H9 (cell line): Measurements from ENCODE around the gene URAD. TPM values are rescaled to one million over a fixed set of nuclear protein-coding genes. Genes with fewer than 3 reads are reported as not detected.

Source experiments
- DNase-seq: peaks from one replicate; pipeline ENCODE4 v3.0.0-alpha.2; 2017
- H2AFZ ChIP-seq: one replicate; pipeline ENCODE4 v1.6.1; 2013; ENCODE audit warnings: mild to moderate bottlenecking, low read length, control low read depth, moderate library complexity
- H2AK5ac ChIP-seq: 2 replicates; pipeline ENCODE4 v1.6.1; 2013; ENCODE audit warnings: low read length, control low read depth, mixed read lengths; ENCODE audit not compliant: insufficient read length
- H2BK120ac ChIP-seq: one replicate; pipeline ENCODE4 v1.6.1; 2013; ENCODE audit warnings: low read depth, mild to moderate bottlenecking, low read length, control low read depth, inconsistent platforms; ENCODE audit not compliant: poor library complexity, severe bottlenecking
- H2BK12ac ChIP-seq: 2 replicates; pipeline ENCODE4 v1.6.1; 2013; ENCODE audit warnings: low read length, control low read depth, mixed read lengths, low read depth; ENCODE audit not compliant: insufficient read length
- H2BK15ac ChIP-seq: 2 replicates; pipeline ENCODE4 v1.6.1; 2013; ENCODE audit warnings: low read depth, low read length, control low read depth
- H2BK20ac ChIP-seq: one replicate; pipeline ENCODE4 v1.6.1; 2013; ENCODE audit warnings: low read depth, mild to moderate bottlenecking, low read length, control low read depth, inconsistent platforms; ENCODE audit not compliant: poor library complexity, severe bottlenecking
- H2BK5ac ChIP-seq: 2 replicates; pipeline ENCODE4 v1.6.1; 2013; ENCODE audit warnings: low read length, control low read depth, mixed read lengths; ENCODE audit not compliant: insufficient read length
- H3K14ac ChIP-seq: 2 replicates; pipeline ENCODE4 v1.6.1; 2013; ENCODE audit warnings: low read length, control low read depth; ENCODE audit not compliant: insufficient read depth
- H3K18ac ChIP-seq: 2 replicates; pipeline ENCODE4 v1.6.1; 2013; ENCODE audit warnings: low read depth, mild to moderate bottlenecking, mixed read lengths, low read length, control low read depth; ENCODE audit not compliant: insufficient read length
- H3K23ac ChIP-seq: 2 replicates; pipeline ENCODE4 v1.6.1; 2013; ENCODE audit warnings: low read length, control low read depth, mixed read lengths, low read depth; ENCODE audit not compliant: insufficient read length
- H3K23me2 ChIP-seq: 2 replicates; pipeline ENCODE4 v1.6.1; 2013; ENCODE audit warnings: low read depth, mild to moderate bottlenecking, mixed read lengths, low read length, control low read depth; ENCODE audit not compliant: insufficient read length, poor library complexity, severe bottlenecking
- H3K27ac ChIP-seq: 2 replicates; pipeline ENCODE4 v1.5.1; 2013; ENCODE audit warnings: low read length, control low read depth, mixed read lengths, low read depth; ENCODE audit not compliant: insufficient read length
- H3K27me3 ChIP-seq: 2 replicates; pipeline ENCODE4 v1.6.1; 2013; ENCODE audit warnings: low read length, control low read depth, inconsistent platforms; ENCODE audit not compliant: insufficient read depth
- H3K4ac ChIP-seq: 2 replicates; pipeline ENCODE4 v1.6.1; 2013; ENCODE audit warnings: low read depth, mild to moderate bottlenecking, control low read depth, inconsistent platforms, low read length, moderate library complexity
- H3K4me1 ChIP-seq: 2 replicates; pipeline ENCODE4 v1.6.1; 2013; ENCODE audit warnings: low read length, control low read depth, inconsistent platforms; ENCODE audit not compliant: insufficient read depth
- H3K4me2 ChIP-seq: 2 replicates; pipeline ENCODE4 v1.6.1; 2013; ENCODE audit warnings: low read length, control low read depth, mixed read lengths; ENCODE audit not compliant: insufficient read length, insufficient read depth
- H3K56ac ChIP-seq: 2 replicates; pipeline ENCODE4 v1.6.1; 2013; ENCODE audit warnings: low read depth, mild to moderate bottlenecking, mixed read lengths, low read length, control low read depth; ENCODE audit not compliant: insufficient read length
- H3K79me1 ChIP-seq: 2 replicates; pipeline ENCODE4 v1.6.1; 2013; ENCODE audit warnings: low read depth, mild to moderate bottlenecking, moderate library complexity, low read length, control low read depth, inconsistent platforms; ENCODE audit not compliant: insufficient read depth, poor library complexity, severe bottlenecking
- H3K79me2 ChIP-seq: 2 replicates; pipeline ENCODE4 v1.6.1; 2013; ENCODE audit warnings: low read length, control low read depth, inconsistent platforms; ENCODE audit not compliant: insufficient read depth
- H3K9ac ChIP-seq: 2 replicates; pipeline ENCODE4 v1.6.1; 2013; ENCODE audit warnings: low read length, control low read depth, mixed read lengths; ENCODE audit not compliant: insufficient read length; ENCODE audit errors: extremely low read depth
- H3K9me3 ChIP-seq: one replicate; pipeline ENCODE4 v1.6.1; 2013; ENCODE audit warnings: low read depth, low read length, inconsistent platforms; ENCODE audit not compliant: control insufficient read depth
- H3T11ph ChIP-seq: one replicate; pipeline ENCODE4 v1.6.1; 2013; ENCODE audit warnings: mild to moderate bottlenecking, low read length, control low read depth, inconsistent platforms
- H4K20me1 ChIP-seq: one replicate; pipeline ENCODE4 v1.6.1; 2013; ENCODE audit not compliant: control insufficient read depth, insufficient read length, insufficient read depth
- H4K5ac ChIP-seq: 2 replicates; pipeline ENCODE4 v1.6.1; 2013; ENCODE audit warnings: low read depth, mild to moderate bottlenecking, mixed read lengths, low read length, control low read depth; ENCODE audit not compliant: insufficient read length
- H4K8ac ChIP-seq: replicated peaks from 2 replicates; pipeline ENCODE4 v1.6.1; 2013; ENCODE audit warnings: low read length, control low read depth, mixed read lengths, low read depth; ENCODE audit not compliant: insufficient read length
- H4K91ac ChIP-seq: 2 replicates; pipeline ENCODE4 v1.6.1; 2013; ENCODE audit warnings: low read depth, mild to moderate bottlenecking, moderate library complexity, mixed read lengths, low read length, control low read depth; ENCODE audit not compliant: insufficient read length
- H3K27ac Mint-ChIP-seq, 3 experiments: 2 replicates in 2 of 3; 3 replicates in 1 of 3; pipeline ENCODE4 v1.8.0; 2020 to 2021; ENCODE audit warnings: mixed read lengths in 3 of 3, mild to moderate bottlenecking in 1 of 3, moderate library complexity in 1 of 3
- H3K27me3 Mint-ChIP-seq: 2 replicates; pipeline ENCODE4 v1.8.0; 2021; ENCODE audit warnings: low read depth, mild to moderate bottlenecking, moderate library complexity, mixed read lengths
- H3K36me3 Mint-ChIP-seq, 3 experiments: 2 replicates in 2 of 3; 3 replicates in 1 of 3; pipeline ENCODE4 v1.8.0; 2020 to 2021; ENCODE audit warnings: low read depth in 3 of 3, mixed read lengths in 3 of 3; ENCODE audit not compliant: insufficient read depth in 1 of 3
- H3K4me1 Mint-ChIP-seq, 2 experiments: 2 replicates each; pipeline ENCODE4 v1.8.0; 2020; ENCODE audit warnings: mixed read lengths in 2 of 2
- H3K4me3 Mint-ChIP-seq, 2 experiments: 2 replicates in 1 of 2; 3 replicates in 1 of 2; pipeline ENCODE4 v1.8.0; 2020 to 2021; ENCODE audit warnings: mild to moderate bottlenecking in 2 of 2, mixed read lengths in 2 of 2, moderate library complexity in 1 of 2
- H3K9me3 Mint-ChIP-seq, 2 experiments: 2 replicates in 1 of 2; 3 replicates in 1 of 2; pipeline ENCODE4 v1.8.0; 2020; ENCODE audit warnings: mild to moderate bottlenecking in 2 of 2, mixed read lengths in 2 of 2, moderate library complexity in 1 of 2
- WGBS: extraction: QIAGEN DNeasy Blood & Tissue Kit; methylation state at CpG from one replicate; pipeline ENCODE4 v1.1.7; 2013; ENCODE audit warnings: missing lambda C conversion rate, low lambda C conversion rate, mixed read lengths; ENCODE audit not compliant: insufficient read length; ENCODE audit errors: extremely low coverage; 5-methylcytosine and 5-hydroxymethylcytosine counted together
- total RNA-seq: library from RNA; stranded (reverse); gene quantifications from 2 replicates; pipeline ENCODE4 v1.2.1, GENCODE V29; 2021
- TF ChIP-seq, protein P1 (sequence below): fragments of 200-600 bp; sonication (generic); conservative IDR thresholded peaks from 3 replicates; pipeline ENCODE4 v1.8.0; 2021; ENCODE audit warnings: antibody characterized with exemption, mild to moderate bottlenecking

The URAD gene
- total RNA-seq, 1 experiment from 2014 or later = not detected

DNA sequence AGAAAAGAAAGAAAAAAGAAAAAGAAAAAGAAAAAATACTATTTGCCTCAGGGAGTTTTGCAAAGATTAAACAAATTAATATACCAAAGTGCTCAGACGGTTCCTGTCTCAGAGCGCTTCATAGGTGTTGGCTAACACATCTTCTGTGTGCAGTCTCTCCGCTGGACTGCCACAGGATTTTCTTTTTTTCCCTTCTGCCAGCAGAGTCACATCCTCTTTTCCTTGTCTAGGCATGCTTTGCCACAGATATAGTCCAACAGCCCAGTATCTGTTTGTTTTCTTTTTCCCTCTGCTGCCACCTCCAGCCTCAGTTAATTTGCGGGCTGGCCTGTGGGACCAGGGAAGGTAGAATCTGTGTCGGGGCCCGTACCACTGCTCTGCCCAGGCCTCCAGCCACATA, 3.4 kb upstream of the URAD start:
- Histone ChIP-seq H3K4ac (no peak overlapping the region), H2BK120ac (no peak overlapping the region), H3K4me1 (no peaks in the 10 kb centered on the region), H3K9ac (no peak overlapping the region), H4K91ac (no peak overlapping the region), H4K20me1 (no peaks in the 10 kb centered on the region), H3K18ac (no peak overlapping the region), H4K8ac (no peak overlapping the region), H2AK5ac (no peak overlapping the region), H2BK15ac (no peak overlapping the region), H3T11ph (no peak overlapping the region), H3K9me3 (no peaks in the 10 kb centered on the region), H3K56ac (no peak overlapping the region), H2BK20ac (no peak overlapping the region), H3K79me2 (no peaks in the 10 kb centered on the region), H3K23ac (no peak overlapping the region), H3K23me2 (no peaks in the 10 kb centered on the region), H3K4me2 (no peak overlapping the region), H4K5ac (no peak overlapping the region), H3K79me1 (no peaks in the 10 kb centered on the region), H2BK5ac (no peak overlapping the region), H2BK12ac (no peak overlapping the region), H3K27ac (no peak overlapping the region), H2AFZ (no peak overlapping the region), H3K27me3 (no peaks in the 10 kb centered on the region; the same call in 1 of the 2 replicates), H3K14ac (no peak overlapping the region; the same call in 1 of the 2 replicates)
- TF ChIP-seq, protein P1, sequence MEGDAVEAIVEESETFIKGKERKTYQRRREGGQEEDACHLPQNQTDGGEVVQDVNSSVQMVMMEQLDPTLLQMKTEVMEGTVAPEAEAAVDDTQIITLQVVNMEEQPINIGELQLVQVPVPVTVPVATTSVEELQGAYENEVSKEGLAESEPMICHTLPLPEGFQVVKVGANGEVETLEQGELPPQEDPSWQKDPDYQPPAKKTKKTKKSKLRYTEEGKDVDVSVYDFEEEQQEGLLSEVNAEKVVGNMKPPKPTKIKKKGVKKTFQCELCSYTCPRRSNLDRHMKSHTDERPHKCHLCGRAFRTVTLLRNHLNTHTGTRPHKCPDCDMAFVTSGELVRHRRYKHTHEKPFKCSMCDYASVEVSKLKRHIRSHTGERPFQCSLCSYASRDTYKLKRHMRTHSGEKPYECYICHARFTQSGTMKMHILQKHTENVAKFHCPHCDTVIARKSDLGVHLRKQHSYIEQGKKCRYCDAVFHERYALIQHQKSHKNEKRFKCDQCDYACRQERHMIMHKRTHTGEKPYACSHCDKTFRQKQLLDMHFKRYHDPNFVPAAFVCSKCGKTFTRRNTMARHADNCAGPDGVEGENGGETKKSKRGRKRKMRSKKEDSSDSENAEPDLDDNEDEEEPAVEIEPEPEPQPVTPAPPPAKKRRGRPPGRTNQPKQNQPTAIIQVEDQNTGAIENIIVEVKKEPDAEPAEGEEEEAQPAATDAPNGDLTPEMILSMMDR = no peak
- Mint-ChIP-seq H3K27ac (no peak overlapping the region), H3K4me3 (no peak overlapping the region), H3K27me3 (peaks cover 87% of the 10 kb centered on the region), H3K36me3 (no peaks in the 10 kb centered on the region), H3K9me3 (no peaks in the 10 kb centered on the region), H3K4me1 (no peaks in the 10 kb centered on the region)
- no CpG with 5 or more reads among the region's 6 CpGs for WGBS
- DNase-seq = no peak
